Measurements from ENCODE around the gene RTN4R.

Gene RTN4R

GRCh38 chr22:20211997-20212753 lies 55.9 kb downstream of the RTN4R start:
- DNase-seq = no peak

DNA sequence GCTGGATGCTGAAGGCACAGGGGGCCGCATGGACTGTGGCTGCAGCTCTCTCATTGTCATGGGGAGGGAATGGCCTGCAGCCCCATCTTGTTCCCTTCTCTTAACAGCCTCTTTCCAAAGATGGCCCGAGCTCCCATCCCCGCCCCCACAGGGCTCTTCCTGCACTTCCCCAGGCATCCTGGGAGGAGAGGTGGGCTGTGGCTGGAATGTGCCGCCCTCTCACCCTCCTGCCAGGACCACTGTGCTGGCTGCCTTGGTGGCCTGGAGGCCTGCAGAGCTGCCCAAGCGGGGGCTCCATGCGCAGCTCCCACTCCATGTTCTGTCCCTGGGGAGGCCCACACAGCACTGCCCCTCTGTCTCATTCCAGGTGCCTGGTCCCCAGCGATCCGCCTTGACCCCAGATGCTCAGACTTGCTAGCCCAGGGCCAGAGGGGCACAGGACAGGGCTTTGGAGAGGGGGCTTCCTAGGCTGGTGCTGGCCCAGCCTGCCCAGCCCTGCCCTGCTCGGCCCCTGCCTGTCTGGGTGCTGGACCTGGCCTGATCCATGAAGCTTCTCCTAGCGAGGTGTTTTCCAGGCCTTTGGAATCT lies 56.6 kb downstream of the RTN4R start:
- no peak for DNase-seq

- no peak for DNase-seq
Measured at GRCh38 chr22:20210473-20211059, 57.6 kb downstream of the RTN4R start.

DNA sequence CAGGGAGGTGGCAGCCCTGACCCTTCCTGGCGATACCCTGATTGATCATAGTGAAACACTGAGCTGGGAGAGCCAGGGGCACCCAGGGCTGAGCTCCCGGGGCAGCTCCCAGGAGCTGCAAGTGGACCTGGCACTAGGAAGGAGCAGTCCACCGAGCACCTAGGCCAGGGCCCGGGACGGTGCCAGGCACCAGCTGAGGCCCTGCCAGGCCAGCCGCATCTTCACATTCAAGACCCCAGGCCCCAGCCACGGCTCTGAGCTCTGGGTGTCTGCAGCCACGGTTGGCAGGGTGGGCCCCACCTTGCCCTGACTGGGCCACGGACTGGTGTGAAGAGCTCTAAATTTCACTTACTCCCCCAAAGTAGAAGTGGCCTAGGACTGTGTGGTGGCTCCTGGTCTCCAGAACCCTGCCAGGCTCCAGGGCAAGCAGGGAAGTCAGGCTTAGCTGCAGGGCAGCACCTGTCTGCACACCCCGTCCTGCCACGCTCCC lies 58.3 kb downstream of the RTN4R start:
- DNase-seq = no peak

- DNase-seq = no peak
Measured at GRCh38 chr22:20208713-20209310, 59.3 kb downstream of the RTN4R start.

DNA sequence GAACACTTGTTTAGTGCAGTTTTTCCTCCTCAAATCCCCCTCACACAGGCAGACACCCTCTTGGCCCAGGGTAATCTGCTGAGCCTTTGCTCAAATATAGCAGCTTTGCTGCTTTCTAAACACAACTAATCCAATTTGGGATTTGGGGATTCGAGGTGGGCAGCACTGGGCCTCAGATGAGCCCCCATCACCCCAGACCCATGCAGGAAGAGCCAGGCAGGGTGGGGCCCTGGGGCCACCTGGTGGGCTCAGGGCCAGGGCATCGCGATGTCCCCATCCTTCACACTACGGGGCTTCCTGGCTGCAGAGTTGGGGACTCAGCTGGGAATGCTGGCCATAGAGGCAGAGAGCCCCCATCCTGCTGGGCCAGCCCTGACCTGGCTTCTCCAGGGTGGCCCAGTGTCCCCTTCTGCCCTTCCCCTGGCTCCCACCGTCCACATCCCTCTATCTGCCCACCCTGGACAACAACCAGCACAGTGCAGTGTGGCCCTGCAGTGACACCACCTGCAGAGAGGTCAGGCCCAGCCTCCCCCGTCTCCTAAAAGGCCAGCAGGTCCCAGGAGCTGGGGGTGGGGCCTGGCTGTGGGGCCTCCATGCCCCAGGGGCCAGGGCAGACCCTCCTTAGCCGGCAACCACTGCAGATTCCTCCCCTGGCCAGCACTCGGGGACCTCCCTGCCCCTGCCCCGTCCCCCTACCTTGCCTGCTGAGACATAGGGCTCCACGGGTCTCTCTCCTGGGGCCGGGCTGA lies 60.7 kb downstream of the RTN4R start:
- DNase-seq = no peak

DNA sequence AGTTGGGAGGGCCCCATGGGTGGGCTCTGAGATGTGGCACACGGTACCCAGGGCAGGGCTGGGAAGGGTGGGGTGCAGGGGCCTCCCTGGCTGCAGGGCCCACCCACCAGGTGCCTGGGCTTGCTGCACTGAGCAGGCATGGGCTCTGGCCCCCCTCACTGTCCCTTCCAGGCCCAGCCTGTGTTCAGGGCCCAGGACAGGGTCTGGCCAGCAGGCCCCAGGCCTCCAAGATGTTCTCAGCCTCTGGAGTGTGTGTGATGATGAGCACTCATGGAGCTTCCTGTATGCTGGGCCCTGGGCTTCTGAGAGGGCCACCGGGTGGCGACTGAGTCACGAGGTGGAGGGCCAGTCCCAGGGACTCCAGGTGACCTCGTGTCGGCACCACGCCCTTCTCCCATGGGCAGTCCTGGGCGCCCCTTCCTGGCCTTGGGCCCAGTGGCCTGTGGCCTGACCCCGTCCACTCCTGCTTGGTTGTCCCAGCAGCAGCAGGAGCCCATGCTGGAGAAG lies 61.4 kb downstream of the RTN4R start:
- peak in 2 of 6 experiments; percentile 9 to 28 for DNase-seq

DNA sequence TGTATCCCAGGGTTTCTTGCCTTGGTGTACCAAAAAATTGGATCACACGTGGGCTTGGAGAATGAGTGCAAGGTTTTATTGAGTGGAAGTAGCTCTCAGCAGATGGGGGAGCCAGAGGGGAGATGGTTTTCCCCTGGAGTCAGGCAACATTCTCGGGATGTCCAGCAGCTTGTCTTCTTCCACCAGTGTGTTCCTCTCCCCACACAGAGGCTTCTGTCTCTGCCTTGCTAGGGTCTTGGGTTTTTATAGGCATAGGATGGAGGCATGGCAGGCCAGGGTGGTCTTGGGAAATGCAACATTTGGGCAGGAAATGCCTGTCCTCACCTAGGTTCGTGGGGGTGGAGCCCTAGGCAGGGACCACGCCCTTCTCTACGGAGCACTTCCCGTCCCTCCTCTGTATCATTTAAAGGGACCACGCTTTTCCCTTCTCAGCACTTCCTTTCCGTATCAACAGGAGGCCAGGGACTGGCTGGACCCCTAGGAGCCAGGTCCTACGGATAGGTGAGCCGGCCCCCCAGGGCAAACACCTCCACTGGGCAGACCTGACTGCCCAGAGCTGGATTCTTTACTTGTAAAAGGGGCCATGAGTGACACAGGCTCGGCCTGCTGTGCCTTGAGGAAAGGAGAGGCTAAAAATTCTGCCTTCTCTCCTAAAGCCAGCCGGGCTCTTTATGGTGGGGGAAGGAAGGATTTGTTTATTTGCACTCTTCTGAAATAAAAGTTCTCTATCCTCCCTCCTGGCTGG lies 62.0 kb downstream of the RTN4R start:
- DNase-seq = peak; percentile 28 to 74 (median 46)

DNA sequence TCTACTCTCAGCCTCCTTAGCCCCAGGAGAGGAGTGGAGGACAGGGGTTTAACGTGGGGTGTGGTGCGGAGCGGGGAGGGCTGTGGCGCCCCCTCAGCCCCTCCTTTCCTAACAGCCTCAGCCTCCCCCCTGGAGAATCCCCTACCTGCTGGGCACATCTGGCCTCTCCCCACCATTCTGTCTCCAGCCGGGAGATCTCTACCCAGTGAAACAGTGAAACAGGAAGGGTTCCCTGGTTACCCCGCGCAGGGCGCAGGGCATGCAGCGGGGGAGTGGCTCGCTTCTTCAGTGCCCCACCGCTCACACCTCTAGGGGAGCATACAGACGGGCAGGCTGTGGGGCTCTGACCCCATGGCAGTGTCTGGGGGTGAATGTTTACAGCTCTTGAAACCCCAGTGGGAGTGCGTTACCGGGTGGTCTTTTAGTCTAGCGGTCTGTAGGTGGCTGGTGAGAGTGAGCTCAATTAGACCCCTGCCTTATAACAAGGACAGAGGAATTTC lies 62.6 kb downstream of the RTN4R start:
- no peak for DNase-seq

GRCh38 chr22:20204806-20205205 lies 63.3 kb downstream of the RTN4R start:
- DNase-seq = no peak

DNA sequence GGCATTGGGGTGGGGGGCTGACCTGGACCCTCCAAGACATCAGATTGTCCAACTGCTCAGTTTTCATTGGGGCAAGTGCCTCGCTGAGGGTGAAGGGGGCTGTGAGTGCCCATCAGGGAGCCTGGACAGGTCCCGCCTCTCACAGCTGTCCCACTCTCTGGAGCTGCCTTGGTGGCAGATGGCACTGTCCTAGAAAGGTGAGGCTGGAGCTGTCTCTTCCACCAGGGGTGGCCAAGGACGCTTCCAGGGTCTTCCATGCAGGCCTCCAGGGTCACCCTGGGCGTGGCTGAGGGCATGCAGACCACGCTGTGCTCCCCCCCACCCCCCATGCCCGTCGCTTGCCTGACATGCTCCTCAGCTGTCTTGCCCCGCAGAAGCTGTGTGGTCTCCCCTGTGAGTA lies 63.8 kb downstream of the RTN4R start:
- no peak for DNase-seq

- no peak for DNase-seq
Measured at GRCh38 chr22:20203552-20204201, 64.4 kb downstream of the RTN4R start.

DNA sequence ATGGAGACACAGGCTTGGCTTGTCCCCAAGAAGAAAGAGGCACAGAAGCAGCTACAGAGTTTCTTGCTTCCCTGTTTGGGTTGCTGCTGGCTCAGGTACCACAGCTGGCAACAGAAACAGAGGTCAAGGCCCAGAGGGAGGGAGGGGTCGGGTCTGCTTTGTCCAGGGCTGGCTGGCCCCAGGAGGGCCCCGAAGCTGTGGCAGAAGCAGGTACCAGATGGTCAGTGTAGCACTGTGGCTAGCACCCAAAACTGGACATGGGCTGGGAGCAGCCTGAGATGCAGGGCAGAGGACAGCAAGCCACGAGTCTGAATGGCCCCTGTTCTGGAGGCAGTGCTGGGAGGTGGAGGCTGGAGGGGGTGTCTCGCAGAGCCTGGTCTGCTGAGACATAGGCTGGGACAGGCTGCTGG lies 65.0 kb downstream of the RTN4R start:
- no peak for DNase-seq

GRCh38 chr22:20201837-20202392 lies 66.2 kb downstream of the RTN4R start:
- no peak for DNase-seq

- DNase-seq = no peak
Measured at GRCh38 chr22:20199906-20200305, 68.2 kb downstream of the RTN4R start.

DNA sequence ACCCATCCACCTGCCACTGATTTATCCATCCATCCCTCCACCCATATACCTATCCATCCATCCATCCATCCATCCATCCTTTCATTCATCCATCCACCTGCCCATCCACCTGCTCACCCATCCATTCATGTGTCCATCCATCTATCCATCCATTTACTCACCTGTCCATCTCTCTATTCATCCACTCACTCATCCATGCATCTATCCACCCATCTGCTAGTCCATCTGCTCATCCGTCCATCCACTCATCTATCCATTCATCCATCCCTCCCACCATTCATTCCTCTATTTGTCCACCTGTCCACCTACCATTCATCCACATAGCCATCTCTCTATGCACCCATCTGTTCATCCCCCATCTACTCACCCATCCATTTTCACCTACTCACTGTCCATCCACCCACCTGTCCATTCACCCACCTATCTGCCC lies 68.7 kb downstream of the RTN4R start:
- DNase-seq = no peak

DNA sequence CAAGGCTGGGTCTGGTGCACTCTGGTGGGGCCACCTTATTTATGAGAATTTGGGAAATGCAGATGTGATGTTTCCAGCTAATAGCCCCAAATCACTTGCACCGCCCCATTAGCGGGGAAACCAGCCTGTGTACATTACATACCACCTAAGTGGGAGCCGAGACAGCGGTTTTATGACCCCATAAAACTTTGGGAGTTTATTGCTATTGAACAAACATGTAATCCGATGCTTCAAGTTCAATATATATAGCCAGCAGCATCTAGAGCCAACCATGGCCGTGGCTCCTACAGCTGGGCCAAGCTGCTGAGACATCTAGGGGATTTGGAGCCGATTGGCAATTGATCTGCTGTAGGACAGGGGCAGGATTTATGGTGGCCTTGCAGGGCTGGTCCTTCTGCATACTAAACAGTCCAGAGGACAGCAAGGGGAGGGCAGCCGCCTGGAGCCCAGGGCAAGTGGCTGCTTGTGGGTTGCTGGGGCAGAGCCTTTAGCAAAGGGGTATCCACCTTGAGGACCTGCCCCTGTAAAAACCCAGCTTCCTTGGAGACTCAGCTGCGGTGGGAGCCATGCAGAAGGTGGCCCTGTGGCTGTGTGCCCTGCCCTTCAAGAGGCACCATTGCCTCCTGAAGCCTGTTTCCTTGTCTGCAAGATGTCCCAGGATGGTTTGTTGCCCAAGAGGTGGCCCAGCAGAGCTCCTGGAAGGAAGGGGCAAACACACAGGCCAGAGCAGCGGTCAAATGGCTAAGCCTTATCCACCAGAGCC lies 69.4 kb downstream of the RTN4R start:
- no peak for DNase-seq

- no peak for DNase-seq
Measured at GRCh38 chr22:20197407-20198030, 70.6 kb downstream of the RTN4R start.

GRCh38 chr22:20196094-20196842 lies 71.8 kb downstream of the RTN4R start:
- DNase-seq = no peak

Data from stimulated activated naive CD4-positive, alpha-beta T cell (primary cell).